NCI-H2107 treated with DMSO at 0.1 percent for 48 hours (cell line): ENCODE measurements around the gene ABHD4.

Source experiments
- DNase-seq: peaks from one replicate; lab custom pipeline; 2025; ENCODE audit not compliant: unreplicated experiment; lab: John Stamatoyannopoulos, UW

Gene ABHD4

GRCh38 chr14:22658946-22659345 lies 60.8 kb downstream of the ABHD4 start:
- DNase-seq, result no peak

GRCh38 chr14:22660654-22661053 lies 62.6 kb downstream of the ABHD4 start:
- DNase-seq, result no peak
